ENCODE measurements around the gene CACNA1E.

DNA sequence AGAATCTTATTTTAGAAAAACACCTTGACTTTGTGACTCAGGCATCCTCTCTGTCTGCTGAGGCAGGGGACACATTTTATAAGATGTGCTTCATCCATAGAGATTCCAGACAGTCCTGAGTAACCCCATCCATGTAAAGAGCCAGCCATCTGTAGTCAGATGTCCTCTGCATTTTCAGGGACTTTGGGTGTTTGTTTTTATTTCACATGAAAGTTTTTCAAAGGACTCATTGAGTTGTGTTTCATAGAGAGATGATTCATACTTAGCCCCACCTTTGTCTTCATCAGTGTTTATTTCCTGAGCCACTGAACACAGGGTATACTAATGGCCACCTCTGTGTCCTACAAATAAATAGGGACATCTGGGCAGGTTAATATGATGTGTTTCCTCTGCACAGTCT, 280.4 kb downstream of the CACNA1E start:
- no peak for TF ChIP-seq POLR2A (IDR thresholded peaks at IDR 0.05)
- TF ChIP-seq, protein P1, sequence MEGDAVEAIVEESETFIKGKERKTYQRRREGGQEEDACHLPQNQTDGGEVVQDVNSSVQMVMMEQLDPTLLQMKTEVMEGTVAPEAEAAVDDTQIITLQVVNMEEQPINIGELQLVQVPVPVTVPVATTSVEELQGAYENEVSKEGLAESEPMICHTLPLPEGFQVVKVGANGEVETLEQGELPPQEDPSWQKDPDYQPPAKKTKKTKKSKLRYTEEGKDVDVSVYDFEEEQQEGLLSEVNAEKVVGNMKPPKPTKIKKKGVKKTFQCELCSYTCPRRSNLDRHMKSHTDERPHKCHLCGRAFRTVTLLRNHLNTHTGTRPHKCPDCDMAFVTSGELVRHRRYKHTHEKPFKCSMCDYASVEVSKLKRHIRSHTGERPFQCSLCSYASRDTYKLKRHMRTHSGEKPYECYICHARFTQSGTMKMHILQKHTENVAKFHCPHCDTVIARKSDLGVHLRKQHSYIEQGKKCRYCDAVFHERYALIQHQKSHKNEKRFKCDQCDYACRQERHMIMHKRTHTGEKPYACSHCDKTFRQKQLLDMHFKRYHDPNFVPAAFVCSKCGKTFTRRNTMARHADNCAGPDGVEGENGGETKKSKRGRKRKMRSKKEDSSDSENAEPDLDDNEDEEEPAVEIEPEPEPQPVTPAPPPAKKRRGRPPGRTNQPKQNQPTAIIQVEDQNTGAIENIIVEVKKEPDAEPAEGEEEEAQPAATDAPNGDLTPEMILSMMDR (IDR thresholded peaks at IDR 0.05) = no peak

Measured in Peyer's patch (tissue), 4 donors.